Coronary artery (tissue), 2 donors: ENCODE data around the gene RBPJ.
"Not testable (repeated sequence)": the region's sequence is repeated elsewhere in the genome, so short reads cannot be mapped to it uniquely, and the experiment has no call there.

Experiments used
- DNase-seq: peaks from one replicate; pipeline ENCODE4 v3.0.0-alpha.2; 2017; ENCODE audit warnings: low spot score
- H3K27ac ChIP-seq, 2 donors: fragments of 200-600 bp; sonication (generic); one replicate each; pipeline ENCODE4 v1.5.1; 2016 to 2019
- H3K4me3 ChIP-seq: fragments of 200-600 bp; sonication (generic); 2 replicates; pipeline ENCODE4 v1.5.1; 2016; ENCODE audit warnings: mild to moderate bottlenecking, moderate library complexity
- CTCF ChIP-seq: fragments of 200-600 bp; sonication (generic); IDR thresholded peaks from one replicate; pipeline ENCODE4 v1.5.1; 2019; ENCODE audit warnings: antibody characterized with exemption

RBPJ gene

DNA sequence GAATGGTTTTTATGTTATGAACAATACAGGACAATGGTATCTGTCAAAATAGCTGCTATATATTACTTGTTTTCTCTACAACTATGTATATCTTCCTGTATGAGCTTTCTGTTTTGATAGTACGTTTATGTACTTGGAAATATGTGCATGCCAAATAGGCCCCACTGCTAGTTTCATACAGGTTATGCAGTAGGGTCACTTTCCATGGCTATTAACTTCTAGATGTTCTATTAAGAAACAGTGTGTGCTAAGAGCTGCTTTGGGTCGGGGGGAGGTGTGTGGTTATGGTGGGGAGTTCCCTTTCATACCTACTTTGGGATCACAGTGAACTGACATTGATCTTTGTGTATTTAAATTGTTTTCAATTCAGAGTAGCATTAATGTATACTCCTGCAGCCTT is 30.9 kb downstream of the RBPJ start:
- Histone ChIP-seq H3K27ac (no peak overlapping the region), H3K4me3 (no peak overlapping the region)
- DNase-seq, result no peak
- no peak for TF ChIP-seq CTCF

GRCh38 chr4:26354491-26354890 is 33.7 kb downstream of the RBPJ start:
- H3K4me3 ChIP-seq, result no peak overlapping the region
- no peak for TF ChIP-seq CTCF
- H3K27ac ChIP-seq, result no peak overlapping the region
- no peak for DNase-seq

DNA sequence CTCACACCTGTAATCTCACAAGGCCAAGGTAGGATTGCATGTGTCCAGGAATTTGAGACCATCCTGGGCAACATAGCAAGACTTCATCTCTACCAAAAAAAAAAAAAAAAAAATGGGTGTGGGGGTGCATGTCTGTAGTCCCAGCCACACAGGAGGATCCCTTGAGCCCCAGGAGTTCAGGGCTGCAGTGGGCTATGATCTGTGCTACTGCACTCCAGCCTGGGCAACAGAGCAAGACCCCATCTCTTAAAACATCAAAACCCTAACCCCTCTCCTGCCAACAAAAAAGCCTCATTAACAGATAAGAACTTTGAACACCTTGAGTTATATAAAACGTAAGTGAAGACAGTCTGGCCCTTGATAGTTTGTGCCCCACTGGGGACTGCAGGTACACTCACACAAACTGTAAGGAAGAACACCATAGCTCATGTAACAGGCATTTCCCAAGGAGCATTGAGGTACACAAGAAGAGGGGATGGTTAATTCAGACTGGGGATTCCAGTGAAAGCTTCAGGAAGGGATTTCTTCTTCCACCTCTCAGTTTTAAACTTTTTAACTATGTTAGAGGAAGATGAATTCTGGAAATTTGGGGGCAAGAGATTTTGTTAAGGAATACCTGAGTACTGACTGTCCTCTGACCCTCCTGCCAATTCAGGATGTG is 34.7 kb downstream of the RBPJ start:
- no peak for TF ChIP-seq CTCF
- DNase-seq, result no peak
- no peak overlapping the region for H3K4me3 ChIP-seq
- H3K27ac ChIP-seq, result no peak overlapping the region

- Histone ChIP-seq H3K4me3 (no peak overlapping the region), H3K27ac (no peak overlapping the region)
- no peak for DNase-seq
- TF ChIP-seq CTCF, result no peak
Measured at GRCh38 chr4:26356081-26356501, 35.3 kb downstream of the RBPJ start.

DNA sequence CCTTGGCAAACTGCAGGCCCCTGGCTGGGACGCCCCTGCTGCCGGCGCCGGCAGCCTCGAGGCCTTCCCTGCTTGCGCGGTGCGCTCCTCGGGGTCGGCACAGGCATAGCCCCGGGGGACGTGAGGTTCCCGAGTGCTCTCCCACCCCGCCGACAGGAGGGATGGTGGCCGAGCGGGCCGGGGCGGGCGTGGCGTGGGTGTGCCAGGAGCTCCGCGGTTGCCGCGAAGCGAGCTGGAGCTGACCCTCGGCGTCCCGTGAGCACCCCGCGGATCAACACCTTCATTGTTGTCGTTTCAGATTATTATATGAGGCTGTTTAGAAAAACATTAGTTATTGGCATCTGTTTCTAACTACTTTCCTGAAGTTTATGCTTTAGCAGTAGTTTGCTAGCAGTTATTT is 38.7 kb downstream of the RBPJ start:
- not testable (repeated sequence) for DNase-seq, H3K4me3 ChIP-seq

DNA sequence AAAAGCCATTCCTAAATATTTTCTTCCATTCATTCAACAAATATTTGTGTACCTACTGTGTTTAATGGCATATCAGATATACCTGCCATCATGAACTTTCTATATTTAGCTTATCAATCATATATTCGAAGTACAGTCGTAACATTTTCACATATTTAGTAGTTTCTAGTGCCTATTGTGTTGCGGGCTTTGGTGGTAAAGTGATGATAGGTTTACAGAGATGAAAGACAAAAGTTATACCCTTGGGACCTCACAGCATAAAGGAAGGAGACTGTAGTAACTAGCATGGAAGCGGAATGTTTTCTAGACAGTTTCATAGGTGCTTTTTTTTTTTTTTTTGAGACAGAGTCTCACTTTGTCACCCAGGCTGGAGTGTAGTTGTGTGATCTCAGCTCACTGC is 39.5 kb downstream of the RBPJ start:
- Histone ChIP-seq H3K27ac (no peak overlapping the region), H3K4me3 (no peak overlapping the region)
- no peak for TF ChIP-seq CTCF
- DNase-seq, result no peak

More for the DNA sequence above, 38.7 kb downstream of the RBPJ start:
- H3K27ac ChIP-seq, result not testable (repeated sequence)

GRCh38 chr4:26360864-26361263 is 40.0 kb downstream of the RBPJ start:
- H3K4me3 ChIP-seq, result no peak overlapping the region
- H3K27ac ChIP-seq, result no peak overlapping the region
- no peak for TF ChIP-seq CTCF

More at GRCh38 chr4:26360864-26361263, 40.0 kb downstream of the RBPJ start:
- no peak for DNase-seq
